ENCODE results near the gene CFAP100.

DNA sequence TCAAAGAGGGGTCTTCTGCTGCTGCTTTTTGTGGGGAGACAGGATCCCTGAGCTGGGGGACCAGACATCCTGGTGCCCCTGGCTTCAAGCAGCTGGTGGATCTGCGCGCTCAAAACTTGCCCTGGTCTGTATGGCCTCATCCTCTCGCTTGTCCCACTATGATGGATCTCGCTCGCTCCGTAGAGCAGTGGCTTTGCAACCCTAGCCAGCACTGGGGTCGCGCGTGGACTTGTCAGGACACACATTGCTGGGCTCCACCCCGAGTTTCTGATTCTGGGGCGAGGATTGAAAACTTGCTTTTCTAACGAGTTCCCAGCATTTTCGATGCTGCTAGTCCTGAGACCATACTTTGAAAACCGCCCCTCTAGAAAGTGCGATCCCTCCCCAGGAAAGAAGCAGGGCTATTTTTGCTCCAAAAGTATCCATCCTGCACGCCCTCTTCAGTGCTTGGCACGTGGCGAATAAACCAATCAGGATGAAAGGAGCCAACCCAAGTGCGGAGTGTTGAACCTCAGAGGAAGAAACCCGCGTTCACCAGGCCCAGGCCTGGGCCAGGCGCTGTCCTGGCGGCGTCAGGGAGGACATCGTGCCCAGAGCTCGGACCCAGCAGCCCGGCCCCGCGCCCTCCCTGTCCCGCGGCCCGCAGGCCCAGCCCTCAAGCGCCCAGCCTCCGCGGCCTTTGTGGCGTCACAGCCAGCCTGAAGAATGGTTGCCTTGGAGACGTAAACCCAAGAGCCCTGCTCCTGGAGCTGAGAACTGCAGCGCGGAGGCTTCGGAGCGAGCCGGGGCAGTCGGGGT, at the start of gene CFAP100:
- no peak for TF ChIP-seq POLR2AphosphoS5 (IDR thresholded peaks at IDR 0.05; ENCODE audit: low read depth, low read length)
- TF ChIP-seq POLR2A (IDR thresholded peaks at IDR 0.05; ENCODE audit: low read depth, low read length) = no peak
- TF ChIP-seq TAF1 (IDR thresholded peaks at IDR 0.05; ENCODE audit: borderline replicate concordance, low read depth, low read length) = no peak

Data from GM12892 (cell line).